OCI-M1 (cell line): Measurements from ENCODE around the gene ZNF286A.
"Not testable (repeated sequence)": the region's sequence is repeated elsewhere in the genome, so short reads cannot be mapped to it uniquely, and the experiment has no call there.

Source experiments
- DNase-seq: peaks from one replicate; lab custom pipeline; 2025; lab: John Stamatoyannopoulos, UW

The ZNF286A gene

DNA sequence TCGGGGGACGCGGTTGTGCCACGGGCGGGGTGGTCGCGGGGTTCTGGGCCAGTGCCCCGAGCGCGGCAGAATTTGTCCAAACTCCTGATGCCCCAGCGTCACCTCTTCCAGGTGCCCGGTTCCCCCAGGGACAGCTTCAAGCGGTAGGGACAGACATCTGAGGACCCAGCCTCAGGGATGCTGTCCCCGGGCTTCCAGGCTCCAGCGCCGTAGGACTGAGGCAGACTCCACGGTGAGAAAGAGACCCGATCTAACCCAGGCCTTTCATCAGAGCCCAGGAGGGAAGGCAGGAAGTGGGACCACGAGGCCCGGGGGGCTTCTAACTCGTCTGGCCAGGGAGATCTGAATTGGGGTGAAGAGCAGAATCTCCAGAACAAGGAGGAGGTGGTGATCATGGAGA is 385 bp downstream of the ZNF286A start:
- DNase-seq: not testable (repeated sequence)

DNA sequence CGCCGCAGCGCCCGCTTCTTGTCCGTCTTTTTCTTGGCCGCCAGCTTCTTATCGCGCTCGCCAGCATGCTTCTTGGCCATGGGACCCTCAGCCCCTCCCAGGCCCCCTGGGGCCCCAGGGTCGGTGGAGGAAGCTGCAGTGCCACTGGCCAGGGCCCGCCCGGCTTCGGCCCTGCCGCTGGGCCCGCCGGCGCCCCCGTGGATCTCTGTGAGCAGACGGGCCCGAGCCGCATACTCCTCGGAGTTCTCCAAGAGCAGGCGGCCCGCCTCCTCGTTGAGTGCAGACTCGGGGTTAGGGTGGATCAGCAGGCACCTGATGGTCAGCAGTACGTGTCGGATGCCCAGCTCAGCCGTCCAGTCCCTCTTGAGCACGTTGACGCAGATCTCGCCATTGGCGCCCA is 4.7 kb downstream of the ZNF286A start:
- not testable (repeated sequence) for DNase-seq

DNA sequence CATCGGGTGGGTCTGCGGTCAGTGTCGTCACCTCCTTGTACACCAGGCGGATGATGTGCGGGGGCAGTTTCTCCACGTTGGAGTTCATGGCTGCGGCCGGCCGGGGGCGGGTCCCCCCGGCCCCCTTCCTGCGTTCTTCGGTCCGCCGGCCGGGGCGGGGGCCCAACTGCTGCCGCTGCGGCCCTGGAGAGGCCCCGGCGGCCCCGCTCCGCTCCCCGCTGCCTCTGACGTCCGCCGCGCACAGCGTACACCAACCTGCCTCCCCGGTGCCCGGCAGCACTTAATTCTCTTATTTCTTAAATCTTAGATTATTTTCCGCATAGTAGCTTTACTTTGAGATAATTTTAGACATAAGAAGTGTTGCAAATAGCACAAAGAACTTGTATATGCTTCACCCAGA is 5.3 kb downstream of the ZNF286A start:
- DNase-seq: not testable (repeated sequence)

DNA sequence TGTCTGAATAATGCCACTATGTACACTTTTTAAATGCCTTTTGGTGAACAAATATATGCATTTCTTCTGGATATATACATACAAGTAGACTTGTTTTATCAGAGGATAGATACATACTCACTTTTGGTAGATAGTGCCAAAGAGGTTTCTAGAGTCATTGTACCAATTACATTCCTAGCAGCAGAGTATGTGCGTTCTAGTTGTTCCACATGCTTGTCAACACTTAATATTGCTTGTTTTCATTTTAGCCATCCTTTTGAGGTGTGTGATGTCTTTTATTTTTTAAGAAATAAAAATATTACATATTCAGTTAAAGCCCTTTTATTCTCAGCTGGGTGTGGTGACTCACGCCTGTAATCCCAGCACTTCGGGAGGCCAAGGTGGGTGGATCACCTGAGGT is 9.3 kb downstream of the ZNF286A start:
- DNase-seq: not testable (repeated sequence)

DNA sequence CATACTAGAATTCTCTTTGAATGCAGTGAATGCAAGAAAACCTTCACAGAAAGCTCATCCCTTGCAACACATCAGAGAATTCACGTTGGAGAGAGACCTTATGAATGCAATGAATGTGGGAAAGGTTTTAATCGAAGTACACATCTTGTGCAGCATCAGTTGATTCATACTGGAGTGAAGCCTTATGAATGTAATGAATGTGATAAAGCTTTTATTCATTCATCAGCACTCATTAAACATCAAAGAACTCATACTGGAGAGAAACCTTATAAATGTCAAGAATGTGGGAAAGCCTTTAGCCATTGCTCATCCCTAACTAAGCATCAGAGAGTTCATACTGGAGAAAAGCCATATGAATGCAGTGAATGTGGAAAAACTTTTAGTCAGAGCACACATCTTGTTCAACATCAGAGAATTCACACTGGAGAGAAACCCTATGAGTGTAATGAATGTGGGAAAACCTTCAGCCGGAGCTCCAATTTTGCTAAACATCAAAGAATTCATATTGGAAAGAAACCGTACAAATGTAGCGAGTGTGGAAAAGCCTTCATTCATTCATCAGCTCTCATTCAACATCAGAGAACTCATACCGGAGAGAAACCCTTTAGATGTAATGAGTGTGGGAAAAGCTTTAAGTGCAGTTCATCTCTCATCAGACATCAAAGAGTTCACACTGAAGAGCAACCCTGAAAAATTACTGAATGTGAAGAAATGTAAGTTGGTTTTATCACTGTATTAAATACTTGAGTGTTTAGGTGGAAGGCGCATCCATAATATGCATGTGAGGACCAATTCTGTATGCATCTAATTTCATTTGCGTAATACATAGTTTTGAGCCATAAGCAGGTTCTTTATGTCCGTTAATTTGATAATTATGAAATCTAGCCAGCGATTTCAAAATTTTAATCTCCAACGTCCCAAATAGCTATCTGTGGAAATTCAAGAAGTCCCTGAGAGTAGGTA is 17.3 kb downstream of the ZNF286A start:
- not testable (repeated sequence) for DNase-seq

DNA sequence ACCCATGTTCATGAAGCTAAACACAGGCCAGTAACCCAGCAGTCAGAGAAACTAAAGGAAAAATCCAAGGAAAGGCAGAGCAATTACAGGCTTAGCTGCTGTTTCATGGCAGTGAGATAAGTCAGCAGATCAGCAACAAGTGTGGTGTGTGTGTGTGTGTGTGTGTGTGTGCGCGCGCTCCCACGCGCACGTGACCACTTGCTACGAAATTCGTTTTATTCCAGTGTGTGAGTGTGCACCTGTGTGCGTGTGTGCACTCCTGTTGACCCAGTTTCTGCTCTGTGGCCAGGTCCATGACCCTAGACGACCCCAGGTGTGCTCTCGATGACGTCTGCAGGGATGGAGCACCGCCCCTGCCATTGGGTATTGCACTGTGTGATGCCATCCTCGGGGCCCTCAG is 31.0 kb downstream of the ZNF286A start:
- not testable (repeated sequence) for DNase-seq

DNA sequence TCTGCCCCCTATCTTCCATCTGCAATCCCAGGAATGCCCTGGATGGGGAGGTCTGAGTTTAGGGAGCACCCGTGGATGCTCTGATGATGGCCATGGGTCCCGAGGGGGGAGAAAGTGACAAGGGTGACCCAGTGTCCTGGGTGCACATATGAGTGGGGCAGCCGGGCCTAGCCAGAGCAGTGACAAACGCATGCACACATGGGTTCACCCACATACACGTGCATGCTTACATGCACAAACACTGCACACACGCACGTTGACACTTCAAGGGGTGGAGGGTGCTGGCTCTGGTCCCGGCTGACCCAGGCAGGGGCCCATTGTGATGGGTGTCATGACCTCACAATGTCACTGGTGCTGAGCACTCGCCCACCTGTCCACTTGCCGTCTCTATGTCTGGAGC is 32.3 kb downstream of the ZNF286A start, which contains the start of gene TBC1D26:
Gene TBC1D26 (plus strand): TSS at position 384 of the 400 bp plus-strand sequence. CDS start 3,066 bp downstream, outside the sequence.
- not testable (repeated sequence) for DNase-seq

DNA sequence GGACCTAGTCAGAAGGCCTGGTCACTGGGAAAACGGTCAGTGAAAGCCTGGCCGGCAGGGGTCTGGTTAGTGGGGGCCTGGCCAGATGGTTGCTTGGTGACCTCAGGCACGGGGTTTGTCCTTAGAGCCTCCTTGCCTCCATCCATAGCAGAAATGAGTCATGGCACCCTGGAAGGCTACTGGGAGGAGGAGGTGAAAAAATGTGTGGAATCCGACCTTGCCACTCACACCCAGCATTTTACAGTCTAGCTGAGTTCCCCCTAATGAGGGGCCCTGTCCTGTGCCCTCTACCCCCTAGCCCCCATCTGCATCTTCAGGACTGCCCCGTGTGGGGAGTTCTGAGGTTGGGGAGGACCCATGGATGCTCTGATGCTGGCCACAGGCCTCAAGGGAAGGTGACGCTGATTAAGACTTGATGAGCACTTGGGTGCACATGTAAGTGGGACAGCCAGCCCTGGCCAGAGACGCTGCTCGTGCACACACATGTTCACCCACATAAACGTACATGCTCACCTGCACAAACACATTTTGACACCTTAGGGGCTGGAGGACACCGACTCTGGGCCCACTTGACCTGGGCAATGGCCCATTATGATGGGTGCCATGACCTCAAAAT is 33.7 kb downstream of the ZNF286A start:
- not testable (repeated sequence) for DNase-seq

DNA sequence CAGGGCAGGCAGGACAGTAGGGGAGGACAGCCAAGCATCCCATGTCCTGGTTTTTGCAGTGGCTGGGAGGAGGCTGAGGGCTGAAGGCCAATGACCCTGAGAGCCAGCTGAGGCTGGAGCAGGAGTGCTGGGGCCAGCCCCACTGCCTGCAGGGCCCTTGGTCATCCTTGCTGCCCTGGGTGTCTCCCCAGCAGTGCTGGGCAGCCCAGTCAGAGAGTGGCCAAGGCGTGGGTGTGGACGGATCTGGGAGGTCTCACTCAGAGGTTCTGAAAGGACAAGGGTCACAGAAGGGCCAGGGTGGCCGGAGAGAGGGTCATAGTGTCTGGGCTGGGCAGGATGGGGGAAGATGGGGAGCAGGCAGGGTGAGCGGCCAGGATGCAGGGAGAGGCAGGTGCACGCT is 37.0 kb downstream of the ZNF286A start:
- DNase-seq: not testable (repeated sequence)

DNA sequence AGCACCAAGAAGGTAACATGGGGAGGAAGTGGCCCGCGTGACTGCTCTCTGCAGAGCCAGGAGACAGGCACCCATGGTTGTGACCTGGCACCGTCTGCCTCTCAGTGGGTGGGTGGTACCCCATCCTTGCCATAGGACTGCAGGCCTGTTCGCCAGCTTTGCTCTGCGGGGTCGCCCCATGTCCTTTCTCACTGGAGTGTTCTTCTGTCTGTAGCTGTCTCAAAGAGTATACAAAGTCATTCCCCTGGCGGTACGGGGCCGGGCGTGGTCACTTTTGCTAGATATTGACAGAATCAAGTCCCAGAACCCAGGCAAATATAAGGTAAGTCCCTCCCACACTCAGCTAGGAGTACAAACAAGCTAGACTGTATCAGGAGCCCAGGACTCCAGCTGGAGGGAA is 38.5 kb downstream of the ZNF286A start:
- no peak for DNase-seq

DNA sequence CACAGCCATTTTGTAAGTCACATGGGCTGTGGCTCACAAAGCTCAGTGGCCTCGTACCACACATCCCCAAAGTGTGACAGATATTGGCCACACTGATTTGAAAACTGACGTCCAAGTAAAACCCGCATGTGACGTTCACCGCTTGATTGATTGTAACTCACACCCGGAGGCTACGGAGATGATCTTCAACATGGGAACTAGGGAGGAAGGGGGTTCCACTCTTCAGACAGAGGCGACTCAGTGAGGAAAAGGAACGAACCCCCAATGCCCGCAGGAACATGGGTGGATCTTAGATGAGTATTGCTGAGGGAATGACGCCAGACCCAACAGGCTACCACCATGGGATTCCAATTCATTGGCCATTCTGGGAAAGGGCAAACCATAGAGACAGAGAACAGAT is 39.7 kb downstream of the ZNF286A start:
- DNase-seq: not testable (repeated sequence)

DNA sequence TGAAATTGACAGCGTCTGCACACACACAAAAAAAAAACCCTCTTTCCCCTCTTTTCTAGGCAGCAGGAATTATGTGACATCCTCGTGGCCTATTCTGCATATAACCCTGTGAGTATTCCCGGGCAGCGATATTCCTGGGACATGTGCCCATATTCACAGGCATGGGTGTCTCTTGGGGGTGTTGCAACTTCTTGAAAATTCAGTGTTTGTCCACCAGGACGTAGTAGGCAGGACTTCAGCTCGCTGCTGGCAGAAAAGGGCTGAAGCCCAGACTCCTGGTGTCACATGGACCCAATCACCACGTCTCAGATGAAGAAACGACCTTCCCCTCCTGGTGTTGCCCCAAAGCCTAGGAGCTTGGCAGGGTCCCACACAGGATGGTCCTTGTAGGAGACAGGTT is 40.5 kb downstream of the ZNF286A start:
- DNase-seq: not testable (repeated sequence)

DNA sequence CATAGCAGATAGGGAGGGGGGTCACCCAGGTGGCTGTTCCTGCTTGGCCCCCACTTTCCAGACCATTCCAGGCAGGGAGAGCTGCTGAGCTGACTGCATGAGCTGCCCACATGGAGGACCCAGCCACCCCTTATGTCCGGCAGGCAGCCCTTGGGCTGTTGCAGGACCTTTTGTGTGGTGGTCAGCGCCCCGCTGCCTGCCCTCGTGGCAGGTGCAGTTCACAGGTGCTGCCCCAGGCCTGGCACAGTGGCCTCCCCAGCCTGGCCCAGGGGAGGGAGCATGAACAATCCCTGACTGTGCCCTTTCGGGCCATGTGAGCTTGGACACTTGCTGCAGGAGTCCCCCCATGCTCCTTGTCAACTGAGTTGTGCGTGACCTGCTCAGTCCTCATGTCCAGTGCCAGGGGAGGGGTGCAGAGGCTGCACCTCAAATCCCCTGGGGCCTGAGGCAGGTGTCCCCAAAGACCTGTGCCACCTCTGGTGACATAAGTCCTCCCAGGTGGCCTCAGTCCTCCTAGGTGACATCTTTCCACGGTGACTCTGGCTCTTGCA is 41.1 kb downstream of the ZNF286A start:
- DNase-seq: no peak

DNA sequence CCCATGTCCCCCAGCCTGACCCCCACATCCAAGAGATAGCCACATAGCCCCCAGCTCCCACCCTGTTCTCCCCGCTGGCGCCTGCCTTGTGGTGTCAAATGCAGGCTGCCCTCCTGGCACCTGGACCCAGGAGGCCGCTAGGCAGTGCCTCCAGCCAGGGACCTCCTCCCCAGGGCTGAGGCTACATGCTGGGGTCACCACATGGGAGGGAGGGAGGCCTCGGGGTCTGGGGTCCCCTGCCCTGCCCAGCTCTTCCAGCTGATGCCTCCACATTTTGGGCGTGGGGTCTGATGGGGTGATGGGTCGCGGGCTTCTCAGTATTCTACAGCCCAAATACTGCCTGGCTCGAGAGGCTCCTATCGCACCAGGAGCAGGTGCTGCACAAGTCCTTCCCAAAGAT is 42.1 kb downstream of the ZNF286A start:
- DNase-seq: no peak

DNA sequence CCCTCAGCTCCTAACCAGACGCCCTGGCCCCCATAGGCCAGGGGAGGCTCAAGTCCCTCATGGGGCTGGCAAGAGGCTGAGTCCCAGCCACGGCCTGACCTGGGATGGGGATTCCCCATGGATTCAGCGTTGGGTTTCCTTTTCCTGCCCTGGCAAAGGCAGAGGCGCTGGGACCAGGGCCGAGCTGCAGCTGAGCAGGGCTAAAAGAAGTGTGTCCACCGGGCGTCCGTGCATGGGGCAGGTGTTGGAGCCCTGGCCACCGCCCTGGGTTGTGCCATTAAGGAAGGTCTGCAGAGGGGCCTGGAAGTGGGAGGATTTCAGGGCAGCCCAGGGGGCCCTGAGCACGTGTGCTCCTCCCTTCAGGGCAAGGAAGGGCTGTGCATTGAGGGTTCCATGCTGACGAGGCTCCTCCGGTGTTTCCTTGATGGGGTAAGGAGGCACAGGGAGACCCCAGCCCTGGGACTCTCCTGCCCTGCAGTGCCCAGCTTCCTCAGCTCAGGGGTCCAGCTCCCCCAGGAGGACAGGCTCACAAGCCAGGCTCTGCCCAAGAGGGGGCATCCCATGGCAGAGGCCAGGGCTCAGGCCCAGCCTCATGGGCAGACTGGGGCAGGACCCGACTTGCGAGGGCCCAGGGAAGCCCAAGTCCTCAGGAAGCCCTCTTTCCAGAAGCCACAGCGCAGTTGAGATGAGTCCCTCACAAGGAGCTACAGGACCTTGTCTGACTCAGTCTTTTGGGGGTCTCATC is 42.7 kb downstream of the ZNF286A start:
- DNase-seq: no peak

DNA sequence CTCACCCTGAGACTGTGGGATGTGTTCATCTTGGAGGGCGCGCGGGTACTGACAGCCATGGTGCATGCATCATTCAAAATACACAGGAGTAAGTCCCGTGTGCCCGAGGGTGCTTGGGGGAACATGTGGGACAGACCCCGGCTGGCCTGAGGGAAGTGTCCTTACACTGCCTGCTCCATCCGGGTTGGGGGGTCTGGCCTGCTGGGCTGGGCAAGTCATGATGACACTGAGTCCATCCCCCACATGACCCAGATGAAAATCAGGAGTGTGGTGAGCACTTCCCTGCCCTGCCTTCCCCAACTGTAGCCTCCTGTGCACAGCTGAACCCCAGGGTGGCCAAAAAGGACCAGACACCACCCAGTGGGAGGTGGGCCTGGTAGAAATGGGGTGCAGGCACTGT is 43.4 kb downstream of the ZNF286A start:
- no peak for DNase-seq

DNA sequence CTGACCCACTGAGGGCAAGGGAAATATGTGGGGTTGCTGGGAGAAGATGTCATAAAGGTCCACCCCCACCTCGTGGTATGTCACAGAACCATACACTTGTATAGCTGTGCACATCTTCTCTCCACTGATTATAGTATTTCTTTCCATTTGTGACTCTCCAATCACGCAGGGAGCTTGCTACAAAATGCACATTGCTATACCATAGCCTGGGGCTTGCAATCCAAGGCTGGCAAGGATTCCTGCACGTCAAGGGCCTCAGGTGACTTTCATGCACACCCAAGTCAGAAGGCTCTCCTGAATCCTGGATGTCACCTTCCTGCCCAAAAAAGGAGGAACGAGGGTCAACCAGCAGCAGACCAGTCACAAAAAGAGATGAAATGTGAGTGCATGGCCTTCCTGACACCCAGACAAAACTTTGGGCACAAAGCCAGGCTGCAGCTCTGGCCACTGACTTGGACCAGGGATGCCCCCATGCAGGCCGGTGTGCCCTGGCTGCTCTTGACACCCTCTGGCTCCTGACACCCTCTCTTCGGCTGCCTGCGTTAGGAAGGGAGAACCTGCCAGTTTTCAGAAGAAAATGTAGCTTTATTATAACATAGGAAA is 44.6 kb downstream of the ZNF286A start:
- DNase-seq: no peak

DNA sequence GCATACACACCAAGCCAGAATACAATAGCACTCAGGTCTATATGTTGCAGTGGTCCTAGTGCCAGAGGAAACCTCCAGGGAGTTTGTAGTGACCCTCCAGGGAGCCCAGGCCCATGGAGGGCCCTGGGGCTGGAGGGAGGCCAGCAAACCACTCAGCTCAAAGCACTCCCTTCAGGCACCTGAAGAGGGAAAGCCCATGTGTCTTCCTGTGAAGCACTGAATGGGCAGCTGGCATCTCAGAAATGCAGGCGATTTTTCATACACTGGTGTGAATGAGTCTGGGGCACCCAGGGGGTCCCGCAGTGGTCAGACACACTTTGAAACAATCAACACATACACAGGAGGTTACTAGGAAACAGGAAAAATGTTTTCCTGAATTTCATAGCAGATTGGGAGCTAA is 45.3 kb downstream of the ZNF286A start:
- DNase-seq: no peak

DNA sequence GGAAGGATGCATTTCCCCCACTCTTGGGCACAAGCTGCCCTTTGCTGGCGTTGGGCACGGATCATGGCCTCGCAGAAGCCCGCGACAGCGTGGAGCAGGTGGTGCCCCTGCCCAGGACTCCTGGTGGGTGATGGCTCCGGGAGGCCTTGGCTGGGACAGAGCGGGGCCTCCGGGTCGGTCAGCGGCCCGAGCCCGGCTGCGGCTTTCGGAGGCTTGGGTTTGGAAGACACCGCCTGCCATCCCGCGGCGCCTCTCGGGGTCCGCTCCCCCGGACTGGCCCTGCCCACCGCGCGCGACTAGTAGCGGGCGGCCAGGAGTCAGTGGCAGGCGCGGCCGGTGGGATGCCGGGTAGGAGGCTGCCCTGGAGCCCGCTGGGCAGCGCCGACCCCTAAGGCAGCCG is 49.9 kb downstream of the ZNF286A start:
- DNase-seq: not testable (repeated sequence)

DNA sequence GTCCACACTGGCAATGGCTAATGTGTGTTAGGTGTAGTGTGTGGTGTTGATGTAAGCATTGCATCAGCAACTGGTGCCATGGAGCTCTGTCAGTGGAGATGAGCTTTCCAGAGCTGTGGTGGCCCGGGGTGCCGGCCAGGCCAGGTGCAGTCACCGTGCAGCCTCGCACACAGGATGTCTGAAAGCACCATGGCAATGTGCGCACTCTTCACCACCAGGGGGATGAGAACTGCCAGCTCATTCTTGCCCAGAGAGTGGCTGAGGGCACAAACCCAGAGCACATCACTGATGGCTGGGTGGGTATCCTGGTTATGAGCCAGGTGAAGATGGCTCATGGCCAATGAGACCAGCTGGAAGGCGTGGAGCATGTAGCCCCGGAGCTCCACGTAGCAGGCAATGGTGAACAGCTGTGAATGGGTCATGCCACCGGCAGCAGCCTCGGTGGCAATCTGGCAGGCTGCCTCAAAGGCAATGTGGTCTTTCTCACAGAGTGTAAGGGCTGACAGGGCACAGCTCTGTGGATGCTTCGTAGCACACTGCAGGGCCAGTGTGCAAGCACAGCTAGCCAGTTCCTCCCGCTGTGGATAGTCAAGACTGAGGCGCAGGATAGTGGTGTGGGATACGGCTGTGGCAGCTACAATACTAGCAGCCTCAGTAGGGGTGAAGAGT is 69.4 kb downstream of the ZNF286A start:
- not testable (repeated sequence) for DNase-seq
